GM21619 (cell line): ENCODE results near the gene TUBB2A.
"Not testable (repeated sequence)": the region's sequence is repeated elsewhere in the genome, so short reads cannot be mapped to it uniquely, and the experiment has no call there.

Source experiments
- ATAC-seq: cut with Tn5 transposase; IDR thresholded peaks from one replicate; pipeline ENCODE4 v1.9.1; 2021; ENCODE audit not compliant: unreplicated experiment

TUBB2A gene

GRCh38 chr6:3157131-3157933, at the start of gene TUBB2A:
Gene TUBB2A, minus strand, starts transcription at chr6:3157544. Its CDS starts 81 bp downstream, at chr6:3157463.
- ATAC-seq, result peak; percentile 85

GRCh38 chr6:3206339-3207015, 49.1 kb upstream of the TUBB2A start:
- no peak for ATAC-seq

- ATAC-seq, result no peak
Observed at GRCh38 chr6:3205913-3206312, 48.6 kb upstream of the TUBB2A start.

- no peak for ATAC-seq
Observed at GRCh38 chr6:3204921-3205320, 47.6 kb upstream of the TUBB2A start.

GRCh38 chr6:3202999-3203696, 45.8 kb upstream of the TUBB2A start:
- no peak for ATAC-seq

GRCh38 chr6:3201388-3201787, 44.0 kb upstream of the TUBB2A start:
- no peak for ATAC-seq

GRCh38 chr6:3200682-3201081, 43.3 kb upstream of the TUBB2A start:
- no peak for ATAC-seq

GRCh38 chr6:3199382-3199781, 42.0 kb upstream of the TUBB2A start:
- no peak for ATAC-seq

- ATAC-seq, result not testable (repeated sequence)
Observed at GRCh38 chr6:3197734-3198133, 40.4 kb upstream of the TUBB2A start.

- no peak for ATAC-seq
Observed at GRCh38 chr6:3196770-3197169, 39.4 kb upstream of the TUBB2A start.

GRCh38 chr6:3195695-3196497, 38.6 kb upstream of the TUBB2A start:
- no peak for ATAC-seq

- no peak for ATAC-seq
Observed at GRCh38 chr6:3195420-3195694, 38.0 kb upstream of the TUBB2A start.

- no peak for ATAC-seq
Observed at GRCh38 chr6:3194535-3195419, 37.4 kb upstream of the TUBB2A start.

- no peak for ATAC-seq
Observed at GRCh38 chr6:3193102-3193849, 35.9 kb upstream of the TUBB2A start.

GRCh38 chr6:3190779-3191178, 33.4 kb upstream of the TUBB2A start:
- ATAC-seq, result no peak

GRCh38 chr6:3190056-3190455, 32.7 kb upstream of the TUBB2A start:
- ATAC-seq, result no peak

GRCh38 chr6:3189192-3189591, 31.8 kb upstream of the TUBB2A start:
- not testable (repeated sequence) for ATAC-seq

GRCh38 chr6:3188262-3188661, 30.9 kb upstream of the TUBB2A start:
- no peak for ATAC-seq

- ATAC-seq, result no peak
Observed at GRCh38 chr6:3186974-3187382, 29.6 kb upstream of the TUBB2A start.

GRCh38 chr6:3183066-3183465, 25.7 kb upstream of the TUBB2A start:
- no peak for ATAC-seq
